A673 (cell line): ENCODE results near the gene TAOK3.

ENCODE experiments used
- CTCF ChIP-seq: fragments of 300-800, 200-600 bp; sonication (generic); conservative IDR thresholded peaks from 2 replicates; pipeline ENCODE4 v1.5.1; 2017; ENCODE audit warnings: low read depth, mild to moderate bottlenecking, antibody characterized with exemption, low read length, moderate library complexity, mixed read lengths
- EZH2 ChIP-seq: fragments of 200-600 bp; sonication (generic); IDR thresholded peaks from 2 replicates; pipeline ENCODE4 v1.6.1; 2017; ENCODE audit warnings: borderline replicate concordance, low read depth, mild to moderate bottlenecking, mixed read lengths, antibody characterized with exemption, low read length; ENCODE audit not compliant: poor library complexity, severe bottlenecking

- TF ChIP-seq CTCF, result no peak
- TF ChIP-seq EZH2, result no peak
Measured at GRCh38 chr12:118391836-118392235, 19.1 kb upstream of the TAOK3 start.
